GM18867 (cell line): ENCODE data around the gene ITSN1.
"Not testable (repeated sequence)": the region's sequence is repeated elsewhere in the genome, so short reads cannot be mapped to it uniquely, and the experiment has no call there.

Experiments
- ATAC-seq: cut with Tn5 transposase; IDR thresholded peaks from one replicate; pipeline ENCODE4 v1.9.1; 2021; ENCODE audit warnings: mild to moderate bottlenecking, moderate library complexity; ENCODE audit not compliant: unreplicated experiment

The ITSN1 gene

DNA sequence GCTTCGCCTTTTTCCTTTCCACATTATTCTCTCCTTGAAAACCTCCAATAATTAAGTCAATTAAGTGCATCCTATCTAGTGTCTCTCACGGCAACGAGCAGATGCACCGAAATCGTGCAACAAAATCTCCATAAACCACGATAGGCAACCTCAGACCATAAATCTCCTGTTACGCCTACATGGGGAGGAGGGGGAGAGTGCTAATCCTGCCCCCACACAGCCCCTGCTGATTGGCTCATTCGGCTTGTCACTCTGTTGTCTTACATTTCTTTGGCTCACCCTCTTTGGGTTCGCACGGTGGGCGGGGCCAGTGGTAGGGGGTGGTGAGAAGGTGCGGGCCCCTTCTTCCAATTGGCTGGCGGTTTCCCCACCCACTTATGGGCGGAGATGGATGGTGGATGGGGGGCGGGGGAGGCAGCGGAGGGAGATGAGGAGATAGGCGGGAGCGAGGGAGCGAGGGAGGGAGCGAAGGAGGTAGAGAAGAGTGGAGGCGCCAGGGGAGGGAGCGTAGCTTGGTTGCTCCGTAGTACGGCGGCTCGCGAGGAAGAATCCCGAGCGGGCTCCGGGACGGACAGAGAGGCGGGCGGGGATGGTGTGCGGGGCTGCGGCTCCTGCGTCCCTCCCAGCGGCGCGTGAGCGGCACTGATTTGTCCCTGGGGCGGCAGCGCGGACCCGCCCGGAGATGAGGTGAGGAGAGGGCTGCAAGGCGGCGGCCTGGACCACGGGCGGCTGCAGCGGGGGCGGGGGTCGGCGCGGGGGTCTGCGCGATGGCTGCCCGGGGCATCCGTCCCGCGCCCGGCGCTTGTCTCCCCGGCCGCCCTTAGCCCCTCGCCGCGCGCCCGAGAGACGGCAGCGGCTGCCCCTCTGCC is at the start of gene ITSN1:
ITSN1 (plus strand) TSS at position 475 of the 869 bp plus-strand sequence. CDS start 76,328 bp downstream, outside the sequence.
- ATAC-seq: peak; percentile 85

DNA sequence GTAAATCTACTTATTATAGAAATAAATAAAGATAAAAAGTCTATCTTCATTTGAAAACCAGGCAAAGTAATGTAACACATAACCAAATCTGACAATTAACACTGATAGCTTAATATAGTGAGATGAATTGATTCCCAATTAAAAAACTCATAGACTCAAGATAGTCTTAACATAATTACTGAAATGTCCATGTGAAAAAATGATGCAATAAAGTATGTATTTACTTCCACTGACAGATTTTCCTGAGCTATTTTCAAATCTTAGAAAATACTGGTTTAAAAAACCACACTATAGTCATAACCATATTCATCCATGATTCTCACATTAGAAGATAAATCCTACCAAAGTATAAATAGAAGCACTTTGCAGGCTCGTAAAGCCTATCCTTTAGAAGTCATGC is 44.2 kb upstream of the ITSN1 start:
- ATAC-seq: no peak

DNA sequence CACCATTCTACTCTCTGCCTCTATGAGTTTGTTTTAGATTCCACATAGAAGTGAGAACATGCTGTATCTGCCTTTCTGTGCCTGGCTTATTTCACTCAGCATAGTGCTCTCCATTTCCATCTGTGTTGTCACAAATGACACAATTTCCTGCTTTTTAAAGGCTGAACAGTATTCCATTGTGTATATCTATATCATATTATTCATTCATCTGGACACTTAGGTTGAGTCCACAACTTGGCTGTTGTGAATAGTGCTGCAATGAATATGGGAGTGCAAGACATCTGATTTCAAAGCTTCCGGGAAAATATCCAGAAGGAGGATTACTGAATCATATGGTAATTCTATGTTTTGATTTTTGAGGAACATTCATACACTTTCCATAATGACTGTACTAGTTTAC is 33.7 kb upstream of the ITSN1 start:
- no peak for ATAC-seq

DNA sequence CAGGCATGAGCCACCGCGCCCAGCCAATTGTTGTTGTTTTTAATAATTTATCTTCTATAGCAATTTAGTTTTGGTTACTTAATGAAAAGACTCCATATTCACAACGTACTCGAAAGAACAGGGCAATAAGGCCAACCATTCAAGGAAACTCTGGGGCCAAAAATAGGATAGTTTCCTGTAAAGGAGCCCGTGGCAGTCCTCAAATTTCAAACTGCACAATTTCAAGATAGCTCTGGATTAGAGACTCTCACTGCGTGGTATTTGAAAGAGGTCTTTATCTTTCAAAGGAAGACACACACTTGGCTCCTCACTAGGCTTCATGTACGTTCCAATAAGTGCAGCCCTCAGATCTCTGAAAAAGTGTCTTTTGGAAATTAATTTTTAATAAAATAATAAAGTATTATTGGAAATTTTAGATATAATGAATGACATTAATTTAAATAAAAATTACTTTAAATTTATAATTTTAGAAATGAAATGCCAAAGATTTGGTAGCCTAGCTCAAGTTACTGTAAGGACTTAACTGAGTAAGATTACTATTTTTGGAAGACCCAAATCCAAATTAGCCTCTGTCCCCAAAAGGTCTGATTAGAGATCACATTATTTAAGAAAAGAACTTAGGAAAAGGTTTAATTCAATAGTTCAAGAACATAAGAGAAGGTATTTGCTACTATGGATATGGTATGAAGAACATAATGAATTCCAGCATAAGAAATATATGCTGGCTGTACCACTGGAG is 31.1 kb upstream of the ITSN1 start:
- ATAC-seq: no peak

DNA sequence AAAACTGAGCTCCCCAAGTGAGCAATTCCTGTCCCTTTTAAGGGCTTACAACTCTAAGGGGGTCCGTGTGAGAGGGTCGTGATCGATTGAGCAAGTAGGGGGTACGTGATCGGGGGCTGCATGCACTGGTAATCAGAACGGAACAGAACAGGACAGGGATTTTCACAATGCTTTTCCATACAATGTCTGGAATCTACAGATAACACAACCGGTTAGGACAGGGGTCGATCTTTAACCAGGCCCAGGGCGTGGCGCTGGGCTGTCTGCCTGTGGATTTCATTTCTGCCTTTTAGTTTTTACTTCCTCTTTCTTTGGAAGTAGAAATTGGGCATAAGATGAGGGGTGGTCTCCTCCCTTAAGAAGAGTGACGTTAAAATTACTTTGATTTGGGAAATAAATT is 24.7 kb upstream of the ITSN1 start:
- not testable (repeated sequence) for ATAC-seq

DNA sequence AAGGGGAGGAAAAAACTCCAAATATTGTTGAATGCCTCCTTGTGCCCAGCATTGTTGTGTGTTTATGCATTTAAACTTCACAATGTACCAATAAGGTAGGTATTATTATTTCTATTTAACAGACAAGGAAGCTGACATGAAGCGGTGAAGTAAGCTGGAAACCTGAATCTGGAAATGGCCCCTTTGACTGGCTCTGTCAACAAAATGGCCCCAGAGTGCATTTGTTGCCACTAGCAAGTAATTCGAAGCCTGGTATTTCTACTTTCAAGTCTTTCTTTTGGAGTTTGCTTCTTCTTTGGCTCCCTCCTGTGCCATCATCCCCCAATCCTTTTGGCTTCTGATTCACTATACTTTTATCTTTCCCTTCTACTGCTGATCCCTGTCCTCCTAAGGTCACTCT is 23.9 kb upstream of the ITSN1 start:
- ATAC-seq: no peak

DNA sequence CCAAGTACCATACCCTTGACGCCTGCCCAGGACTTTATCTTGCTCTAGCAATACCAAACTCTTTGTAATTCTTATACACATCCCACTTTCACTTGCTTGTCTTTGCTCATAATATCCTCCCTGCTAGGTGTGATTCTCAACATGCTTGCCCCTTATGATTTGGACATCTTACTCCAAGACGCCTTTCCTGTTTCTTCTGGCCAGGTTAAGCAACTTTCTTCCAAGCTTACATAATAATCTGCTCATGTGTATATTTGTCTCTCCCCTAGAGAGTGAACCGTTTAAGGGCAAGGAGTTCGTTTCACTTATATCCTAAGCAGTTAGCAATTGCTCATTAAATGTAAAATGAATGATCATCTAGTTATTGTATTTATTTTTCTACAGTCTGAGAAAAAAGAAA is 22.6 kb upstream of the ITSN1 start:
- ATAC-seq: no peak

DNA sequence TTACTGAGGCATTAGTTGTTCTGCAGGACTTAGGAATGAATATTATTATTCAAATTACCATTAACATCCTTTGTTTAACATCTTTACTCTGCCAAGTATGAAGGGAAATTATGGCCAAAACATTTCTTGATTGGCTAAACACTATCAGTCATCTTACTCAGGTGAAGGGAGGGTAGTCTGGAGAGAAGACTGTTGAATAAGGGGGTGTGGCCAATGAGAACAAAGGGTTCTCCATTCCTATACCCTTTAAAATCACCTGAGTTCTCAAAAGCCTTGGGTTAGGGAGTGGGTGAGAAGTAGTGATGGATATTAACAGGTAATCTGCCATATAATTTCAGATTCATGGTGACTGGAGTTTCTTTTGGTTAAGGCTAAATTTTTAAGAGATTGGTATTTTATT is 20.0 kb upstream of the ITSN1 start:
- ATAC-seq: no peak

DNA sequence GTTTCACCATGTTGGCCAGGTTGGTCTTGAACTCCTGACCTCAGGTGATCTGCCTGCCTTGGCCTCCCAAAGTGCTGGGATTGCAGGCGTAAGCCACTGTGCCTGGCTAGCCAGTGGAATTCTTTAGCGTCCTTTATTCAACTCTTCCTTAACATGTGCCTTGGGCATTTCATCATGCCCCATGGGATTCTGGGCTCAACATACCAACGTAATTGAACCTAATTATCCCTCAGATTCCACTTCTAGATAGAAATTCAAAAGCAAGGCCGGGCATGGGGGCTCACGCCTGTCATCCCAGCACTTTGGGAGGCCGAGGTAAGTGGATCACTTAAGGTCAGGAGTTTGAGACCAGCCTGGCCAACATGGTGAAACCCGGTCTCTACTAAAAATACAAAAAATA is 16.1 kb upstream of the ITSN1 start:
- ATAC-seq: not testable (repeated sequence)

DNA sequence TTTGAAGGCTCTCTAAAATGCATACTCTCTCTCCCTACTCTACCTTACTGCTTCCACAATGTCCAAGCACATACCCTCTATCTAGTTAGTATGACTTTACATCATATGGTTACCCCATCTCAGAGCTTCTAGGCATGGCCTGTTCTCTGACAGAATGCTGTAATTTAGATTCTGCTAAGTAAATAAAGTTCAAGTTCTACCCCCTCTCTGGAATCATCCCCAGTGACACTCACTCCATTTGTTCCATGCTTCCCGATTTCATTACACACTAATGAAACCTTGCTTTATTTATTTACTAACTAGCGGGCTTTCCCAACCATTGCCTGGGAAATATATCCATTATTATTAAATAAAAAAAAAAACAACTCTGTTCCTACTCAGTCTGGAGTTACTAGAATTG is 8.0 kb upstream of the ITSN1 start:
- ATAC-seq: no peak

DNA sequence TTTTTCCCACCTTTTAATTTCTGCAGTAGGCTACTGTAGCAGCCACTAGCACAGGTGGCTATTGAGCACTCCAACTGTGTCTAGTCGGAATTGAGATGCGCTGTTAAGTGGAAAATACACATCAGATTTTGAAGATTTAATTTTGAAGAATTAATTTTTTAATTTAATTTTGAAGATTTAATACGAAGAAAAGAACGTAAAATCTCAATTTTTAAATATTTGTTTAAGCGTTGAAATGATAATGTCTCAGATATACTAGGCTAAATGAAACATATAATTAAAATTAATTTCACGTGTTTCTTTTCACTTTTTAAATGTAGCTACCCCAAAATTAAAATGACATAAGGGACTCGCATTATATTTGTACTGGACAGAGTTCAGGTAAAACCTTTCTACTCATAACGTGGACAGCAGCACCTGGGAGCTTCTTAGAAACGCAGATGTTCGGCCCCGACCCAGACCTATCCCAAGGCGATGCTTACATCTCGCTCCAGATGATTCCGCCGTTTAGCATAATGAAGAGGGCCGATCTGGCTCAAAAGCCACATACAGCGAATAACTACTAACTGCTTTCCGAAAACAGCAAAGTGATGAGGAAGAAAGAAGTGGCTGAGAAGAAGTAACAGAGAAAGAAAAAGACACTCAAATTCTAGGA is 1.5 kb upstream of the ITSN1 start:
- ATAC-seq: no peak

DNA sequence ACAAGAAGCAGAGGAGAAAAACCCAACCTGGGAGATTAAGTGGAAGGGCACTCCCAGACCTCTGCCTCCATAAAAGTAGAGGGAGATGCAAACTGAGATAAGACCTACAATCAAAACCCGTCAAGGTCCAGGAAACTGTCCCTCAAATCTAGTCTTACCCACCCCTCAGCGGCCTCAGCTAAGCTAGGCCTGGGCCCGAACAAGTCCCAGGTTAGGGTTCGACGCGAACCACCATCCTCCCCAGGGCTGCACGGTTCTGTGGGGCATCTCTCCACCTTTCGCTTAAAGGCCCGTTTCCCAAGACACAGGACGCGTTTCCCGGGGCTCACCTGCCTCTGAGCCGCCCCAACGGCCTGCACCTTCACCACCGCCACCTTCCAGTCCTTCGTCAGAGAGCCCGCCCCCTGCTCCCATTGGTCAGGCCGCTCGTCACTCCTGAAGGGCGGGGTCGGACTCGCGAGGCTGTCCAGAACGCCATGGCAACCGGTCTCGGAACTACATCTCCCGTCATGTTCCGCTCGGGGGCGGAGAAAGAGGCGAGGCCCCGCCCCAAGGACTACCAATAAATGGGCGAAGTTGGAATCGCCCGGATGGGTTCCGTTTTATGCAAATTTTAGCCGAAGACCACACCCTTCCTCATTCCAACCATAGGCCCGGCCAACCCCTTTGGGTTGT is 812 bp upstream of the ITSN1 start, which contains the start of gene CRYZL1:
CRYZL1 (minus strand) TSS at position 390 of the 675 bp plus-strand sequence. CDS start 10,190 bp downstream, outside the sequence.
- ATAC-seq: peak; percentile 82

DNA sequence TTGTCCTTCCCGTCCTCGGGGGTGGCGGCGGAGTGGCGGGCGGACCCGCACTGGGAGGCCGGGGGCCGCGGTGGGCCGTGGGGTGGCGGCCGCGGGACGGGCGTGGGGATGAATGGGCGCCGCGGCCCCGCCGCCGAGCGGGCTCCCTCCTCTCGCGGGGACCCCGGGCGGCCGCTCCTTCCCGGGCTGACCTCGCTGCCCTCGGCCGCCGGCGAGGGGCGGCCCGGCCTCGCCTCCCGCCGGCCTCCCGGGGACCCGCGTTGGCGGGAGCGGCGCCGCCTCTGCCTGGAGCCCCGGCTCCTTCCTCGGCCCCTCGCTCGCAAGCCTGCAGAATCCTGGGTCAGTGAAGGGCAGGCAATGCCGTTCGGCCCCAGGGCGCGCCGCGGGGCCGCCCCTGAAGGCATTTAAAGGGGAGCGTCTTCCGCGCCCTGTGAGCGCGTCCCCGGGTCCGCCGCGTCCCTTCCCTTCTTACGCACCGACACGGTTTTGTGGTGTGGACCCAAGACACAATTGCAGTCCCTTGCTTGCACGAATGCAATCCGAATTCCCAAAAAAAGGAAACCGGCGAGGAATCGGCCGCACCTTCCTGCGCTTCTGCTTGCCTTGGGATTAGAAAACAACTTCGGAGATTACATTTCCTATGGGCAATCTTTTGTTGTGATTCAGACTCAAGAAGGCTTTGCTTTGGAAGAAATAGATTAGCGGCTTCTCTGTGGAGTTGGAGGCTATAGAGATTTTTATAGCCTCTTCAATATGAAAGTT is 776 bp downstream of the ITSN1 start:
- ATAC-seq: no peak

DNA sequence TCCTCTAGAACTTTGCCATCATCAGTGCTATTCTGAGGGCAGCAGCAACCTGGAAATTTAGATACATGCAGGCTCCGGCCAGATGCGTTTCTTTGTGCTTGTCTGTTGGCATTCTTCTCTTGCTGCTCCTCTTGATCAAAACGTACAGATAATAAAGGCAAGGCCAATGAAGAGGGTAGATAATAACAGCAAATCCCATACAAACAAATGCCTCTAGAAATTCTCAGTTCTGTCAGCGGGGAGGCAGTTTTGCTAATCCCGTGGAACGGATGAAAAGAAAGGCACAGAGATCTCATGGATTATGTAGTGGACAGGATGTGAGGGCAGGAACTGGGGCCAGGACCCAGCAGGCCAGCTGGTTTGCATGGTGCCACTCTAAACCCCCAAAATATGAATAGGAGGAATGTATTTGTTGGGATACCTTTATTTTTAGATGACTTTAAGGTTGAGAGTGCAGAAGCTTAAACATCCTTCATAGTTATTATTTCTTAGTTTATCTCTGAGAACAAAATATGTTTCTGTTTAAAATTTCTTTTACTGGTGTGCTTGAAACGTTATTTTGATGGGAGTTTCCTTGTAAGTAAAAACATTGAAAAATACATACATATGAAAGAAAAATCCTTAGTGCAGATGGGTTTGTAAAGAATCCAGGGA is 1.5 kb downstream of the ITSN1 start:
- no peak for ATAC-seq

DNA sequence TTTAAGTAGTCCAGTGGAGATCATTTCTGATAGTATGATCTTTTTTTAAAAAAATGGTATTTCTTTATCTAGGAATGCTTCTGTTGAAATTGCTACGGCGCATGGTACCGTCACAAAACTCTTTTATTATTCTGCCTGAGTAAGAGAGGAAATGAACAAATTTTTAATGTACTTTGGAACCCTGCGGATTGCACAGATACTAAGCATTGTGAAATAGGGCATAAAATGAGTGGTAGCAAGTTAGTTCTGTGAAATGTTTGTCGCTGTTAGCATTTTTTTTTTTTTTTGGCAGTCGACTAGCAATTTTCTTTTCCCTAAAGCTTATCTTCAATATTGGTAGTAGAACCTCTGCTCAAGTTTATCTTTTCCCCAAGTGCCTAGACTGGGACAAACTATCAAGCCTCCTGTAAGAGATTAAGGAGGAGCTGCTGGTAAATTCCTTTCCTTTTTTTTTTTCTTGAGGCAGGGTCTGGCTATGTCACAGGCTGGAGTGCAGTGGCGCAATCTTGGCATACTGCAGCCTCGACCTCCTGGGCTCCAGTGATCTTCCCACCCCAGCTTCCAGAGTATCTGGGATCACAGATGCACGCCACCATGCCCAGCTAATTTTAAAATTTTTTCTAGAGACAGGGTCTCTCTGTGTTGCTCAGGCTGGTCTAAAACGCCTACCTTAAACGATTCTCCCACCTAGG is 2.2 kb downstream of the ITSN1 start:
- no peak for ATAC-seq

DNA sequence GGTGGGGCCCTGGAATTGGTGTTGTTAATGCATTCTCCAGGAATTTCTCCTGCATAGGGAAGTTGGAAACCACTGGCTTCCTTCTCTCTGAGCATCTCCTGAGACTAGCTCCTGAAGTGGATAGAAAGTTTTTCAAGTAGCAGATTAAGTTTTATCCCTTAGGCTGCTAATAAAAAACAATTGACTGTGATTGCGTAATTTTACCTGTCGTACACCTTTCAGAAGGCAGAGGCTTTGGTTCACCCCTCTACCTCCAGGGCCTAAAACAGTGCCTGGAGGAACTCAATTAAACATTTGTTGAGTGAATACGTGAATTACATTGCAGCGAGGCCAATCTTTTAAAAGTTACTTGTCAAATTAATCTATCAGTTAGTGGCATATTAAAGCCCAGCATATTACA is 3.4 kb downstream of the ITSN1 start:
- no peak for ATAC-seq

DNA sequence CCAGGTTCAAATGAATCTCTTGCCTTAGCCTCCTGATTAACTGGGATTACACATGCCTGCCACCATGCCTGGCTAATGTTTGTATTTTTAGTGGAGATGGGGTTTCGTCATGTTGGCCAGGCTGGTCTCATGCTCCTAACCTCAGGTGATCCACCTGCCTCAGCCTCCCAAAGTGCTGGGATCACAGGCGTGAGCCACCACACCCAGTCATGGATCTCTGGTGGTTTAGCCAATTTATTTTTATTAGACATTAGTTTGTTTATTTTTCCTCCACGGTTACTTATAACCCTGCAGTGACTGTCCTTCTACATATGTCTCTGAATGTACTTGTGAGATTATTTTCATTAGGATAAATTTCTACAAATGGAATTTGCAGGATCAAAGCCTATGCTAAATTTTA is 5.3 kb downstream of the ITSN1 start:
- no peak for ATAC-seq

DNA sequence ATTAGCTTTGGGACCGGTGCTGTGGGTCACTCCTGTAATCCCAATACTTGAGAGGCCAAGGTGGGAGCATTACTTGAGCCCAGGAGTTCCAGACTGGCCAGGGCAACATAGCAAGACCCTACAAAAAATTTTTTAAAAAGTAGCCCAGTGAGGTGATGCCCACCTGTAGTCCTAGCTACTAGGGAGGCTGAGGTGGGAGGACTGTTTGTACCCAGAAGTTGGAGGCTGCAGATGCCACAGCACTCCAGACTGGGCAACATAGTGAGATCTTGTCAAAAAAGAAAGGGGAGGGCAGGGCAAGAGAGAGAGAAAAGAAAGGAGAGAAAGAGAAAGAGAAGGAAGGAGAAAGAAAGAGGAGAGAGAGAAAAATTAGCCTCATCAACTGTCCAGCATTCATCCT is 6.3 kb downstream of the ITSN1 start:
- ATAC-seq: no peak

DNA sequence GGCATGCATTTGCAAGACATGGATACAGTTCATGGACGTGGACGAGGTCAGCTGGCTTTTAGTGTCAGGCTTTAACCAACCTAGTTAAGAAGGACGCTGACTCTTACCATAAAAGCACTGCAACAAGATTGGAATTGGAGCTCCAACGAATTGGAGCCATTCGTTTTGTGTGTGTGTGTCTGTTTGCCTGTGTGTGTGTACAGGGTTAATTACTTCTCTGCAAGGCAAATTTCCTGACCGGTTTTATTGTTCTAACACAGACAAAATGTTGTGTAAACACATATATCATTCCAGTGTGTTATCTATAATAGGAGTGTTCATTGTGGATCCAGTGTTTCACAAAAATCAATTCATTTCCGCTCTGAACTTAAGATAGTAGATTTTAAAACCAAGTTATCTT is 7.9 kb downstream of the ITSN1 start:
- ATAC-seq: no peak
